Ishikawa (cell line): Measurements from ENCODE around the gene KIZ.

Source experiments
- CEBPB ChIP-seq: IDR thresholded peaks from 2 replicates; pipeline ENCODE4 v1.6.1; 2012
- EP300 ChIP-seq: IDR thresholded peaks from 2 replicates; pipeline ENCODE4 v1.6.1; 2012; ENCODE audit warnings: borderline replicate concordance
- FOXM1 ChIP-seq: IDR thresholded peaks from 2 replicates; pipeline ENCODE4 v1.6.1; 2012; ENCODE audit warnings: low read depth, borderline replicate concordance
- NFIC ChIP-seq: IDR thresholded peaks from 2 replicates; pipeline ENCODE4 v1.6.1; 2012
- RAD21 ChIP-seq: IDR thresholded peaks from 2 replicates; pipeline ENCODE4 v1.6.1; 2012; ENCODE audit warnings: low read depth
- TAF1 ChIP-seq: IDR thresholded peaks from 2 replicates; pipeline ENCODE4 v1.6.1; 2012; ENCODE audit warnings: low read depth, mild to moderate bottlenecking
- TCF12 ChIP-seq: IDR thresholded peaks from 2 replicates; pipeline ENCODE4 v1.6.1; 2012; ENCODE audit warnings: low read depth
- TEAD4 ChIP-seq: IDR thresholded peaks from 2 replicates; pipeline ENCODE4 v1.6.1; 2012
- YY1 ChIP-seq: IDR thresholded peaks from 2 replicates; pipeline ENCODE4 v1.6.1; 2012; ENCODE audit warnings: low read depth
- ZBTB7A ChIP-seq: IDR thresholded peaks from 2 replicates; pipeline ENCODE4 v1.6.1; 2012; ENCODE audit warnings: low read depth
- TF ChIP-seq, protein P1 (sequence below): IDR thresholded peaks from 2 replicates; pipeline ENCODE4 v1.6.1; 2012; ENCODE audit warnings: low read depth, mild to moderate bottlenecking

DNA sequence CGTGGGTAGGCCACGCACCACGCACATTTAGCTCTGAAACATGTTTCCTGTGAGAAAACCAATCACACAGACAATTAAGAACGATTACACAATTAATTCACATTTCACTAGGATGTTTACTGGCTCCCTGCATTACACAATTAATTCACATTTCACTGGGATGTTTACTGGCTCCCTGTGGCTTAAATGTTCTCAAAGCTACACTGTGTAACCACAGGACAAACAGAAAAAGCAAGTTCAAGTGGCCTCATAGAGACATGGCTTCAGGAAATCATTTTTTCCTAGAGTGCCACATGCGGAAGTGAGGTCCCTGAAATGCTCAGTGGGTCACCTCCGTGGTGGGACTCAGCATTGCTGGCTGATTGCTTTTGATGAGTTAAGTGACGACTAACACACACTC lies 115.5 kb downstream of the KIZ start:
- TF ChIP-seq CEBPB (no peak), ZBTB7A (no peak), TAF1 (no peak), EP300 (no peak), TCF12 (no peak), YY1 (no peak), RAD21 (no peak), NFIC (no peak), TEAD4 (no peak), FOXM1 (no peak)
- TF ChIP-seq, protein P1, sequence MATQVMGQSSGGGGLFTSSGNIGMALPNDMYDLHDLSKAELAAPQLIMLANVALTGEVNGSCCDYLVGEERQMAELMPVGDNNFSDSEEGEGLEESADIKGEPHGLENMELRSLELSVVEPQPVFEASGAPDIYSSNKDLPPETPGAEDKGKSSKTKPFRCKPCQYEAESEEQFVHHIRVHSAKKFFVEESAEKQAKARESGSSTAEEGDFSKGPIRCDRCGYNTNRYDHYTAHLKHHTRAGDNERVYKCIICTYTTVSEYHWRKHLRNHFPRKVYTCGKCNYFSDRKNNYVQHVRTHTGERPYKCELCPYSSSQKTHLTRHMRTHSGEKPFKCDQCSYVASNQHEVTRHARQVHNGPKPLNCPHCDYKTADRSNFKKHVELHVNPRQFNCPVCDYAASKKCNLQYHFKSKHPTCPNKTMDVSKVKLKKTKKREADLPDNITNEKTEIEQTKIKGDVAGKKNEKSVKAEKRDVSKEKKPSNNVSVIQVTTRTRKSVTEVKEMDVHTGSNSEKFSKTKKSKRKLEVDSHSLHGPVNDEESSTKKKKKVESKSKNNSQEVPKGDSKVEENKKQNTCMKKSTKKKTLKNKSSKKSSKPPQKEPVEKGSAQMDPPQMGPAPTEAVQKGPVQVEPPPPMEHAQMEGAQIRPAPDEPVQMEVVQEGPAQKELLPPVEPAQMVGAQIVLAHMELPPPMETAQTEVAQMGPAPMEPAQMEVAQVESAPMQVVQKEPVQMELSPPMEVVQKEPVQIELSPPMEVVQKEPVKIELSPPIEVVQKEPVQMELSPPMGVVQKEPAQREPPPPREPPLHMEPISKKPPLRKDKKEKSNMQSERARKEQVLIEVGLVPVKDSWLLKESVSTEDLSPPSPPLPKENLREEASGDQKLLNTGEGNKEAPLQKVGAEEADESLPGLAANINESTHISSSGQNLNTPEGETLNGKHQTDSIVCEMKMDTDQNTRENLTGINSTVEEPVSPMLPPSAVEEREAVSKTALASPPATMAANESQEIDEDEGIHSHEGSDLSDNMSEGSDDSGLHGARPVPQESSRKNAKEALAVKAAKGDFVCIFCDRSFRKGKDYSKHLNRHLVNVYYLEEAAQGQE, result no peak
